SK-N-SH (cell line): ENCODE data around the gene TFAP2A. TPM values are rescaled to one million over a fixed set of nuclear protein-coding genes. Genes with fewer than 3 reads are reported as not detected.

Experiments used
- CTCF ChIA-PET: fragments of 300-600, 350-600 bp; formaldehyde crosslinking; extraction: SDS; loops from one replicate; lab custom pipeline; 2021; lab: Yijun Ruan, JAX
- POLR2A ChIA-PET: fragments of 350-600 bp; sonication (Branson Sonifier 250); formaldehyde crosslinking; extraction: SDS; loops from one replicate; lab custom pipeline; 2020; ENCODE audit warnings: antibody characterized with exemption, inconsistent platforms; lab: Yijun Ruan, JAX
- DNase-seq: peaks from one replicate; pipeline ENCODE4 v3.0.0; 2012
- H2AFZ ChIP-seq: fragments of 200-600 bp; sonication (generic); 2 replicates; pipeline ENCODE4 v1.8.1; 2016; ENCODE audit warnings: antibody characterized with exemption, mild to moderate bottlenecking, low read depth
- H3F3A ChIP-seq: fragments of 200-600 bp; sonication (generic); replicated peaks from 2 replicates; pipeline ENCODE3; 2016; ENCODE audit warnings: antibody characterized with exemption, mild to moderate bottlenecking; ENCODE audit not compliant: insufficient read depth
- H3K27ac ChIP-seq, 2 experiments: fragments of 200-500 bp in 1 of 2; fragments of 200-600 bp in 1 of 2; sonication (Bioruptor generic) in 1 of 2; sonication (generic), shearing (Covaris generic) in 1 of 2; 2 replicates each; pipeline versions ENCODE4 v1.5.1 to v1.6.1; 2014 to 2016; ENCODE audit warnings: low read depth in 2 of 2, inconsistent platforms in 1 of 2, low read length in 1 of 2, mild to moderate bottlenecking in 1 of 2, mixed read lengths in 1 of 2
- H3K27me3 ChIP-seq: fragments of 200-600 bp; sonication (generic), shearing (Covaris generic); 2 replicates; pipeline ENCODE4 v1.6.1; 2016; ENCODE audit warnings: mixed run types; ENCODE audit not compliant: insufficient read depth
- H3K36me3 ChIP-seq, 2 experiments: fragments of 200-500 bp in 1 of 2; fragments of 200-600 bp in 1 of 2; sonication (Bioruptor generic) in 1 of 2; sonication (generic) in 1 of 2; replicated peaks in 1 of 2; 2 replicates each; pipeline versions ENCODE3 to v1.5.1; 2014 to 2016; ENCODE audit warnings: low read length in 1 of 2, mild to moderate bottlenecking in 1 of 2; ENCODE audit not compliant: insufficient read depth in 2 of 2, control insufficient read depth in 1 of 2
- H3K4me1 ChIP-seq, 2 experiments: fragments of 200-500 bp in 1 of 2; fragments of 200-600 bp in 1 of 2; sonication (Bioruptor generic) in 1 of 2; sonication (generic), shearing (Covaris generic) in 1 of 2; 2 replicates each; pipeline versions ENCODE4 v1.5.1 to v1.6.1; 2014 to 2016; ENCODE audit warnings: low read depth in 1 of 2, low read length in 1 of 2, mixed run types in 1 of 2; ENCODE audit not compliant: insufficient read depth in 2 of 2, control insufficient read depth in 1 of 2
- H3K4me2 ChIP-seq: fragments of 200-600 bp; sonication (generic), shearing (Covaris generic); 2 replicates; pipeline ENCODE4 v1.6.1; 2017; ENCODE audit warnings: mixed run types
- H3K4me3 ChIP-seq, 2 experiments: fragments of 200-500 bp in 1 of 2; fragments of 200-600 bp in 1 of 2; sonication (Bioruptor generic) in 1 of 2; sonication (generic), shearing (Covaris generic) in 1 of 2; 2 replicates each; pipeline versions ENCODE4 v1.5.1 to v1.8.1; 2014 to 2016; ENCODE audit warnings: low read depth in 2 of 2, inconsistent platforms in 1 of 2, low read length in 1 of 2, mild to moderate bottlenecking in 1 of 2, mixed read lengths in 1 of 2, moderate library complexity in 1 of 2
- H3K79me2 ChIP-seq: fragments of 200-600 bp; sonication (generic); 2 replicates; pipeline ENCODE4 v1.8.1; 2017; ENCODE audit warnings: mild to moderate bottlenecking; ENCODE audit not compliant: insufficient read depth
- H3K9ac ChIP-seq: fragments of 200-600 bp; sonication (generic); 2 replicates; pipeline ENCODE4 v1.6.1; 2017; ENCODE audit warnings: mixed run types
- H3K9me2 ChIP-seq: fragments of 200-600 bp; sonication (generic); 2 replicates; pipeline ENCODE4 v1.6.1; 2017; ENCODE audit warnings: mixed run types
- H3K9me3 ChIP-seq: fragments of 200-600 bp; sonication (generic); 2 replicates; pipeline ENCODE4 v1.6.1; 2017; ENCODE audit warnings: mixed run types, mild to moderate bottlenecking, moderate library complexity
- H4K20me1 ChIP-seq: fragments of 200-600 bp; sonication (generic); 2 replicates; pipeline ENCODE4 v1.6.1; 2017; ENCODE audit warnings: mild to moderate bottlenecking, mixed run types; ENCODE audit not compliant: insufficient read depth
- CHD2 ChIP-seq: fragments of 150-350 bp; IDR thresholded peaks from 2 replicates; pipeline ENCODE4 v1.6.1; 2018; ENCODE audit warnings: low read length; ENCODE audit not compliant: partially characterized antibody
- ELF1 ChIP-seq: IDR thresholded peaks from 2 replicates; pipeline ENCODE4 v1.4.0; 2012
- EP300 ChIP-seq, 2 experiments: IDR thresholded peaks; 2 replicates each; pipeline versions ENCODE4 v1.4.0 to v1.6.1; 2012; ENCODE audit warnings: borderline replicate concordance in 1 of 2, low read depth in 1 of 2, low read length in 1 of 2
- EZH2phosphoT487 ChIP-seq: fragments of 200-600 bp; sonication (generic); IDR thresholded peaks from 2 replicates; pipeline ENCODE4 v1.6.1; 2017; ENCODE audit warnings: low read depth, mixed run types, mild to moderate bottlenecking, antibody characterized with exemption, moderate library complexity, borderline replicate concordance
- FOSL2 ChIP-seq: IDR thresholded peaks from 2 replicates; pipeline ENCODE4 v1.4.0; 2012; ENCODE audit warnings: low read depth, mild to moderate bottlenecking, moderate library complexity, borderline replicate concordance
- FOXJ3 ChIP-seq: sonication (generic); formaldehyde crosslinking; IDR thresholded peaks from 2 replicates; pipeline ENCODE4 v1.5.1; 2020; ENCODE audit warnings: mild to moderate bottlenecking, missing genetic modification reagents
- GATA2 ChIP-seq: sonication (generic); formaldehyde crosslinking; IDR thresholded peaks from 2 replicates; pipeline ENCODE4 v1.5.0; 2020; ENCODE audit warnings: mild to moderate bottlenecking, missing genetic modification reagents
- JUND ChIP-seq: IDR thresholded peaks from 2 replicates; pipeline ENCODE4 v1.4.0; 2012
- MAX ChIP-seq: IDR thresholded peaks from 2 replicates; pipeline ENCODE4 v1.4.0; 2012; ENCODE audit warnings: low read depth
- MEF2A ChIP-seq: IDR thresholded peaks from 2 replicates; pipeline ENCODE4 v1.4.0; 2012; ENCODE audit warnings: low read depth, borderline replicate concordance
- MXI1 ChIP-seq: IDR thresholded peaks from 2 replicates; pipeline ENCODE4 v1.6.1; 2012; ENCODE audit warnings: mild to moderate bottlenecking, low read depth, low read length, improper control_type of control experiment
- NFIC ChIP-seq: IDR thresholded peaks from 2 replicates; pipeline ENCODE4 v1.4.0; 2012; ENCODE audit warnings: borderline replicate concordance
- NRF1 ChIP-seq: IDR thresholded peaks from 2 replicates; pipeline ENCODE4 v1.6.1; 2012; ENCODE audit warnings: low read depth, mild to moderate bottlenecking, low read length
- POLR2AphosphoS5 ChIP-seq: IDR thresholded peaks from 2 replicates; pipeline ENCODE4 v1.6.1; 2012; ENCODE audit warnings: low read depth, low read length
- RCOR1 ChIP-seq: fragments of 150-350 bp; IDR thresholded peaks from 2 replicates; pipeline ENCODE4 v1.6.1; 2017; ENCODE audit warnings: antibody characterized with exemption, low read length
- RXRA ChIP-seq: IDR thresholded peaks from 2 replicates; pipeline ENCODE4 v1.4.0; 2012; ENCODE audit warnings: low read depth, mild to moderate bottlenecking, borderline replicate concordance
- SIN3A ChIP-seq: IDR thresholded peaks from 2 replicates; pipeline ENCODE4 v1.6.1; 2012; ENCODE audit warnings: low read depth, mild to moderate bottlenecking, low read length, moderate library complexity, borderline replicate concordance
- SMC3 ChIP-seq: IDR thresholded peaks from 2 replicates; pipeline ENCODE4 v1.6.1; 2012; ENCODE audit warnings: low read depth, low read length, improper control_type of control experiment
- TAF1 ChIP-seq: IDR thresholded peaks from 2 replicates; pipeline ENCODE4 v1.6.1; 2012; ENCODE audit warnings: low read depth, mild to moderate bottlenecking, low read length, moderate library complexity, borderline replicate concordance
- USF1 ChIP-seq: IDR thresholded peaks from 2 replicates; pipeline ENCODE4 v1.4.0; 2012; ENCODE audit warnings: low read depth, borderline replicate concordance
- USF2 ChIP-seq: fragments of 150-350 bp; IDR thresholded peaks from 2 replicates; pipeline ENCODE4 v1.6.1; 2017; ENCODE audit warnings: antibody characterized with exemption, low read length, low read depth, borderline replicate concordance
- YY1 ChIP-seq: IDR thresholded peaks from 2 replicates; pipeline ENCODE4 v1.4.0; 2012; ENCODE audit warnings: low read depth, mild to moderate bottlenecking
- WGBS: methylation state at CpG from one replicate; pipeline ENCODE4 v1.1.6; 2017; ENCODE audit warnings: low lambda C conversion rate; 5-methylcytosine and 5-hydroxymethylcytosine counted together
- polyA plus RNA-seq, 3 experiments: library from polyadenylated mRNA; depleted of rRNA; stranded (reverse); fragments of >200 nt; gene quantifications; 2 replicates each; pipeline ENCODE4 v1.2.3, GENCODE V29; 2012

TFAP2A gene
- polyA plus RNA-seq, 1 of the 3 experiments (the other 2 are of a cell fraction): 0.07 TPM

- no peaks in the 10 kb centered on the region for H3K9me3 ChIP-seq
- no peaks in the 10 kb centered on the region for H3K79me2 ChIP-seq
- TF ChIP-seq MXI1 (no peak), CHD2 (no peak), EZH2phosphoT487 (no peak), FOXJ3 (no peak), NRF1 (no peak), MEF2A (no peak)
- no peaks in the 10 kb centered on the region for H3K36me3 ChIP-seq
- H3K9me2 ChIP-seq: no peaks in the 10 kb centered on the region
- H3F3A ChIP-seq: no peaks in the 10 kb centered on the region
- ChIA-PET POLR2A (no interaction called here), CTCF (no interaction called here)
- no peak overlapping the region for H3K4me2 ChIP-seq
- no peak overlapping the region for H3K9ac ChIP-seq
- DNase-seq: no peak
- no peak overlapping the region for H2AFZ ChIP-seq
- WGBS: 2% methylated on average over 3 of the region's 3 CpGs
- peaks cover 46% of the 10 kb centered on the region; the same call in 1 of the 2 replicates for H3K27me3 ChIP-seq
- H3K4me1 ChIP-seq: no peaks in the 10 kb centered on the region
- H4K20me1 ChIP-seq: no peaks in the 10 kb centered on the region
- H3K4me3 ChIP-seq: no peak overlapping the region
- no peak overlapping the region for H3K27ac ChIP-seq
These were observed 41.1 kb downstream of the TFAP2A start for GRCh38 chr6:10373642-10374359.

GRCh38 chr6:10369896-10370295, 45.0 kb downstream of the TFAP2A start:
- Histone ChIP-seq H3K27me3 (peaks cover 44% of the 10 kb centered on the region), H3K4me3 (no peak overlapping the region), H3K9me3 (no peaks in the 10 kb centered on the region), H3K9ac (no peak overlapping the region)
- no peak for DNase-seq
- TF ChIP-seq RCOR1: no peak
- no peak for TF ChIP-seq FOXJ3
- TF ChIP-seq SMC3: no peak
- TF ChIP-seq MAX: no peak
- TF ChIP-seq EP300 (IDR thresholded peaks at IDR 0.05; ENCODE audit: borderline replicate concordance in 1 of 2, low read depth in 1 of 2, low read length in 1 of 2): no peak
- no peak for TF ChIP-seq USF1
- no peak for TF ChIP-seq NFIC
- no peak for TF ChIP-seq ELF1
- no peak for TF ChIP-seq USF2
- TF ChIP-seq FOSL2: no peak
- TF ChIP-seq YY1: no peak
- TF ChIP-seq JUND: no peak
- no peak for TF ChIP-seq SIN3A
- TF ChIP-seq TAF1: no peak
- no peak for TF ChIP-seq RXRA
- TF ChIP-seq GATA2 (CRISPR knock-in tag): no peak
- TF ChIP-seq NRF1: no peak
- TF ChIP-seq POLR2AphosphoS5: no peak
- TF ChIP-seq, all 33 proteins: peak for 0
- Histone ChIP-seq H3K4me2 (no peak overlapping the region), H4K20me1 (no peaks in the 10 kb centered on the region), H3F3A (no peaks in the 10 kb centered on the region), H3K36me3 (no peaks in the 10 kb centered on the region), H3K4me1 (no peaks in the 10 kb centered on the region), H3K9me2 (no peaks in the 10 kb centered on the region), H3K27ac (no peak overlapping the region), H2AFZ (no peak overlapping the region), H3K79me2 (no peaks in the 10 kb centered on the region)
- CTCF ChIA-PET: interaction anchor here (0.7 to 0.9 kb wide), 2 partner anchors 20 to 43 kb away, joined by 3 read pairs; no protein-coding TSS in a partner anchor
- POLR2A ChIA-PET: no interaction called here
- 20% methylated on average over 5 of the region's 5 CpGs for WGBS
